PFSK-1 (cell line): ENCODE results near the gene MCRS1.

Source experiments
- POLR2AphosphoS5 ChIP-seq: IDR thresholded peaks from 2 replicates; pipeline ENCODE4 v1.6.1; 2012; ENCODE audit warnings: low read depth, mild to moderate bottlenecking, control low read depth, low read length, moderate library complexity
- SIN3A ChIP-seq: IDR thresholded peaks from 2 replicates; pipeline ENCODE4 v1.6.1; 2012; ENCODE audit warnings: mild to moderate bottlenecking, low read length, moderate library complexity, borderline replicate concordance; ENCODE audit not compliant: insufficient read depth

- TF ChIP-seq SIN3A (no peak), POLR2AphosphoS5 (no peak)
Observed at GRCh38 chr12:49529414-49529813, 38.5 kb downstream of the MCRS1 start.
